Measurements from ENCODE around the gene WDR74.
"Not testable (repeated sequence)": the region's sequence is repeated elsewhere in the genome, so short reads cannot be mapped to it uniquely, and the experiment has no call there.

Gene WDR74

GRCh38 chr11:62880231-62880802 is 40.9 kb upstream of the WDR74 start:
- Histone ChIP-seq H3K27me3 (ENCODE audit: insufficient read depth, low read length) (no peaks in the 10 kb centered on the region), H3K4me1 (ENCODE audit: control insufficient read depth, insufficient read depth, low read length, unreplicated experiment) (peaks cover 37% of the 10 kb centered on the region), H3K36me3 (ENCODE audit: insufficient read depth, low read length) (peaks cover 29% of the 10 kb centered on the region), H2AFZ (ENCODE audit: low read length, unreplicated experiment) (no peak overlapping the region), H3K27ac (ENCODE audit: low read depth, low read length) (peak overlapping the region; percentile 95), H3K79me2 (ENCODE audit: control insufficient read depth, insufficient read depth, low read length, unreplicated experiment) (peaks cover 52% of the 10 kb centered on the region), H3K4me3 (ENCODE audit: low read depth, low read length) (peak overlapping the region; percentile 90)

GRCh38 chr11:62879235-62879978 is 40.0 kb upstream of the WDR74 start:
- no peaks in the 10 kb centered on the region for H3K27me3 ChIP-seq (ENCODE audit: insufficient read depth, low read length)
- H3K4me3 ChIP-seq (ENCODE audit: low read depth, low read length): peak overlapping the region; percentile 90
- H2AFZ ChIP-seq (ENCODE audit: low read length, unreplicated experiment): no peak overlapping the region
- H3K79me2 ChIP-seq (ENCODE audit: control insufficient read depth, insufficient read depth, low read length, unreplicated experiment): peaks cover 45% of the 10 kb centered on the region
- peak overlapping the region; percentile 95 for H3K27ac ChIP-seq (ENCODE audit: low read depth, low read length)
- H3K4me1 ChIP-seq (ENCODE audit: control insufficient read depth, insufficient read depth, low read length, unreplicated experiment): peaks cover 32% of the 10 kb centered on the region
- H3K36me3 ChIP-seq (ENCODE audit: insufficient read depth, low read length): peaks cover 25% of the 10 kb centered on the region

- Histone ChIP-seq H3K4me1 (ENCODE audit: control insufficient read depth, insufficient read depth, low read length, unreplicated experiment) (peaks cover 16% of the 10 kb centered on the region), H3K79me2 (ENCODE audit: control insufficient read depth, insufficient read depth, low read length, unreplicated experiment) (peaks cover 18% of the 10 kb centered on the region), H2AFZ (ENCODE audit: low read length, unreplicated experiment) (no peak overlapping the region), H3K27me3 (ENCODE audit: insufficient read depth, low read length) (no peaks in the 10 kb centered on the region), H3K4me3 (ENCODE audit: low read depth, low read length) (no peak overlapping the region), H3K36me3 (ENCODE audit: insufficient read depth, low read length) (peaks cover under 1% of the 10 kb centered on the region; the same call in 1 of the 2 replicates), H3K27ac (ENCODE audit: low read depth, low read length) (no peak overlapping the region)
Observed at GRCh38 chr11:62876712-62877111, 37.3 kb upstream of the WDR74 start.

- Histone ChIP-seq H2AFZ (ENCODE audit: low read length, unreplicated experiment) (no peak overlapping the region), H3K4me3 (ENCODE audit: low read depth, low read length) (no peak overlapping the region), H3K36me3 (ENCODE audit: insufficient read depth, low read length) (no peaks in the 10 kb centered on the region), H3K27ac (ENCODE audit: low read depth, low read length) (no peak overlapping the region), H3K4me1 (ENCODE audit: control insufficient read depth, insufficient read depth, low read length, unreplicated experiment) (peaks cover 16% of the 10 kb centered on the region), H3K79me2 (ENCODE audit: control insufficient read depth, insufficient read depth, low read length, unreplicated experiment) (peaks cover 12% of the 10 kb centered on the region), H3K27me3 (ENCODE audit: insufficient read depth, low read length) (no peaks in the 10 kb centered on the region)
Observed at GRCh38 chr11:62875698-62876478, 36.5 kb upstream of the WDR74 start.

GRCh38 chr11:62874851-62875250 is 35.5 kb upstream of the WDR74 start:
- no peaks in the 10 kb centered on the region for H3K27me3 ChIP-seq (ENCODE audit: insufficient read depth, low read length)
- H3K79me2 ChIP-seq (ENCODE audit: control insufficient read depth, insufficient read depth, low read length, unreplicated experiment): peaks cover 10% of the 10 kb centered on the region
- H3K27ac ChIP-seq (ENCODE audit: low read depth, low read length): no peak overlapping the region
- no peak overlapping the region for H3K4me3 ChIP-seq (ENCODE audit: low read depth, low read length)
- H2AFZ ChIP-seq (ENCODE audit: low read length, unreplicated experiment): no peak overlapping the region
- H3K4me1 ChIP-seq (ENCODE audit: control insufficient read depth, insufficient read depth, low read length, unreplicated experiment): peaks cover 13% of the 10 kb centered on the region
- H3K36me3 ChIP-seq (ENCODE audit: insufficient read depth, low read length): no peaks in the 10 kb centered on the region

- Histone ChIP-seq H3K27me3 (ENCODE audit: insufficient read depth, low read length) (no peaks in the 10 kb centered on the region), H3K79me2 (ENCODE audit: control insufficient read depth, insufficient read depth, low read length, unreplicated experiment) (peaks cover 56% of the 10 kb centered on the region), H3K36me3 (ENCODE audit: insufficient read depth, low read length) (no peaks in the 10 kb centered on the region), H3K27ac (ENCODE audit: low read depth, low read length) (no peak overlapping the region), H3K4me3 (ENCODE audit: low read depth, low read length) (no peak overlapping the region), H2AFZ (ENCODE audit: low read length, unreplicated experiment) (no peak overlapping the region), H3K4me1 (ENCODE audit: control insufficient read depth, insufficient read depth, low read length, unreplicated experiment) (peaks cover 7% of the 10 kb centered on the region)
Observed at GRCh38 chr11:62865635-62866034, 26.2 kb upstream of the WDR74 start.

GRCh38 chr11:62863687-62864335 is 24.4 kb upstream of the WDR74 start:
- H3K36me3 ChIP-seq (ENCODE audit: insufficient read depth, low read length): no peaks in the 10 kb centered on the region
- H3K79me2 ChIP-seq (ENCODE audit: control insufficient read depth, insufficient read depth, low read length, unreplicated experiment): peaks cover 58% of the 10 kb centered on the region
- no peak overlapping the region for H3K27ac ChIP-seq (ENCODE audit: low read depth, low read length)
- H3K4me1 ChIP-seq (ENCODE audit: control insufficient read depth, insufficient read depth, low read length, unreplicated experiment): peaks cover 7% of the 10 kb centered on the region
- no peak overlapping the region for H2AFZ ChIP-seq (ENCODE audit: low read length, unreplicated experiment)
- H3K27me3 ChIP-seq (ENCODE audit: insufficient read depth, low read length): no peaks in the 10 kb centered on the region
- H3K4me3 ChIP-seq (ENCODE audit: low read depth, low read length): no peak overlapping the region

GRCh38 chr11:62861564-62862192 is 22.3 kb upstream of the WDR74 start:
- not testable (repeated sequence) for H2AFZ ChIP-seq (ENCODE audit: low read length, unreplicated experiment); H3K4me3 ChIP-seq (ENCODE audit: low read depth, low read length); H3K27me3 ChIP-seq (ENCODE audit: insufficient read depth, low read length); H3K36me3 ChIP-seq (ENCODE audit: insufficient read depth, low read length); H3K27ac ChIP-seq (ENCODE audit: low read depth, low read length)
- Histone ChIP-seq H3K79me2 (ENCODE audit: control insufficient read depth, insufficient read depth, low read length, unreplicated experiment) (peaks cover 72% of the 10 kb centered on the region), H3K4me1 (ENCODE audit: control insufficient read depth, insufficient read depth, low read length, unreplicated experiment) (peaks cover 18% of the 10 kb centered on the region)

GRCh38 chr11:62860835-62861563 is 21.6 kb upstream of the WDR74 start:
- H3K79me2 ChIP-seq (ENCODE audit: control insufficient read depth, insufficient read depth, low read length, unreplicated experiment): peaks cover 74% of the 10 kb centered on the region
- no peaks in the 10 kb centered on the region for H3K27me3 ChIP-seq (ENCODE audit: insufficient read depth, low read length)
- H3K4me3 ChIP-seq (ENCODE audit: low read depth, low read length): no peak overlapping the region
- no peak overlapping the region for H3K27ac ChIP-seq (ENCODE audit: low read depth, low read length)
- H3K4me1 ChIP-seq (ENCODE audit: control insufficient read depth, insufficient read depth, low read length, unreplicated experiment): peaks cover 18% of the 10 kb centered on the region
- no peak overlapping the region for H2AFZ ChIP-seq (ENCODE audit: low read length, unreplicated experiment)
- no peaks in the 10 kb centered on the region for H3K36me3 ChIP-seq (ENCODE audit: insufficient read depth, low read length)

All from ACC112 (cell line).